A549 treated with GW870086 at 1 μM for 4 hours (cell line): ENCODE measurements around the gene CRISP1. TPM values are rescaled to one million over a fixed set of nuclear protein-coding genes. Genes with fewer than 3 reads are reported as not detected.

Experiments used
- total RNA-seq: library from RNA; stranded (reverse); fragments of 200-300 nt; extraction: Qiagen RNA extraction; gene quantifications from 5 replicates; pipeline ENCODE4 v1.2.3, GENCODE V29; 2022; ENCODE audit warnings: low read depth

CRISP1 gene, protein sequence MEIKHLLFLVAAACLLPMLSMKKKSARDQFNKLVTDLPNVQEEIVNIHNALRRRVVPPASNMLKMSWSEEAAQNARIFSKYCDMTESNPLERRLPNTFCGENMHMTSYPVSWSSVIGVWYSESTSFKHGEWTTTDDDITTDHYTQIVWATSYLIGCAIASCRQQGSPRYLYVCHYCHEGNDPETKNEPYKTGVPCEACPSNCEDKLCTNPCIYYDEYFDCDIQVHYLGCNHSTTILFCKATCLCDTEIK
- total RNA-seq, result not detected in 5 replicates

GRCh38 chr6:49866485-49866943 lies at the start of gene CRISP1:
Gene CRISP1, minus strand, starts transcription at chr6:49866535. Its CDS starts 9,135 bp downstream, at chr6:49857400.

GRCh38 chr6:49787176-49787575 lies 79.2 kb downstream of the CRISP1 start, which contains the start of gene PGK2:
Gene PGK2, minus strand, starts transcription at chr6:49787285. Its CDS starts 98 bp downstream, at chr6:49787187.

Other genes starting within 250 kb of the CRISP1 start
- gene RHAG, start 229.7 kb downstream of the CRISP1 start, total RNA-seq, result 0.06 to 0.15 TPM (median 0.09 TPM) in 3 of 5 replicates, not detected in the others
- not detected in 5 replicates for gene CRISP2, start 153.0 kb downstream of the CRISP1 start, total RNA-seq
- not detected in 5 replicates for gene CRISP3, start 122.1 kb downstream of the CRISP1 start, total RNA-seq
- not detected in 5 replicates for gene PGK2, start 79.2 kb downstream of the CRISP1 start, total RNA-seq
- gene DEFB114, start 97.6 kb upstream of the CRISP1 start, total RNA-seq, result not detected in 5 replicates
- not detected in 5 replicates for gene DEFB113, start 103.1 kb upstream of the CRISP1 start, total RNA-seq
- gene DEFB110, start 155.5 kb upstream of the CRISP1 start, total RNA-seq, result not detected in 5 replicates
- gene DEFB112, start 183.4 kb upstream of the CRISP1 start, total RNA-seq, result not detected in 5 replicates